DND-41 (cell line): Measurements from ENCODE around the gene TWF2.

Experiments used
- EZH2 ChIP-seq: IDR thresholded peaks from 3 replicates; pipeline ENCODE4 v1.6.1; 2012; ENCODE audit warnings: borderline replicate concordance, low read depth, mild to moderate bottlenecking, moderate library complexity, low read length, inconsistent platforms; ENCODE audit not compliant: severe bottlenecking
- TF ChIP-seq, protein P1 (sequence below): IDR thresholded peaks from 2 replicates; pipeline ENCODE4 v1.5.1; 2012; ENCODE audit warnings: borderline replicate concordance, low read length, moderate library complexity, mild to moderate bottlenecking; ENCODE audit not compliant: poor library complexity, severe bottlenecking; ENCODE audit errors: extremely low read depth

DNA sequence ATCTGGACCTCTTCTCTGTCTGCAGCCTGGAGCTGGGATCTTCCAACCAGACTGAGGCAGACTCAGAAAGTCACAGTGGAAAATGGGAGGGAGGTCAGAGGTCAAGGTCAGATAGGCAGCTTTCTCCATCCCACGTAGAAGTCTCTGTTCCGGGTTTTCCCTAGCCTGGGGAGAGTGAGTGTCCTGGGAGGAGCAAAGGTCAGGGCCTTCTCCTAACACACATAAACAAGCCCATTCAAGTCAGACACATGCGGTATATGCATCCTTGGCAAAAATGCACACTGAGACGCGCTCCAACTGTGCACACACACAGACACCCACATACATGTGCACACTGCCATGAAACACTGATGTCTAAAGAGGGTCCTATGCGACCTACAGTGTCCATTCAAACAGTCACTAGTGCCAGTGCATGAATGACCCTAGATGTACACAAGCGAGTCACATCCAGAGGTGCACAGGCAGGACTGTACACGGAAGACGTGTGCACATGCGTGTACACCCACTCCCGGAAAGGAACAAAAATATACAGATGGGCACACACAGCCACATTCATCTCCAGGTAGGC, 681 bp downstream of the TWF2 start:
- TF ChIP-seq, protein P1, sequence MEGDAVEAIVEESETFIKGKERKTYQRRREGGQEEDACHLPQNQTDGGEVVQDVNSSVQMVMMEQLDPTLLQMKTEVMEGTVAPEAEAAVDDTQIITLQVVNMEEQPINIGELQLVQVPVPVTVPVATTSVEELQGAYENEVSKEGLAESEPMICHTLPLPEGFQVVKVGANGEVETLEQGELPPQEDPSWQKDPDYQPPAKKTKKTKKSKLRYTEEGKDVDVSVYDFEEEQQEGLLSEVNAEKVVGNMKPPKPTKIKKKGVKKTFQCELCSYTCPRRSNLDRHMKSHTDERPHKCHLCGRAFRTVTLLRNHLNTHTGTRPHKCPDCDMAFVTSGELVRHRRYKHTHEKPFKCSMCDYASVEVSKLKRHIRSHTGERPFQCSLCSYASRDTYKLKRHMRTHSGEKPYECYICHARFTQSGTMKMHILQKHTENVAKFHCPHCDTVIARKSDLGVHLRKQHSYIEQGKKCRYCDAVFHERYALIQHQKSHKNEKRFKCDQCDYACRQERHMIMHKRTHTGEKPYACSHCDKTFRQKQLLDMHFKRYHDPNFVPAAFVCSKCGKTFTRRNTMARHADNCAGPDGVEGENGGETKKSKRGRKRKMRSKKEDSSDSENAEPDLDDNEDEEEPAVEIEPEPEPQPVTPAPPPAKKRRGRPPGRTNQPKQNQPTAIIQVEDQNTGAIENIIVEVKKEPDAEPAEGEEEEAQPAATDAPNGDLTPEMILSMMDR = no peak
- no peak for TF ChIP-seq EZH2
